ENCODE results near the gene XKR7.
A peak's percentile ranks its signal among the peaks of the same experiment; 100 is the strongest.

Gene XKR7

GRCh38 chr20:31945319-31945718, 22.6 kb upstream of the XKR7 start:
- DNase-seq, result no peak

GRCh38 chr20:31945785-31946184, 22.2 kb upstream of the XKR7 start:
- DNase-seq, result no peak

- DNase-seq, result no peak
These were observed 19.9 kb upstream of the XKR7 start for GRCh38 chr20:31948008-31948407.

GRCh38 chr20:31949877-31950646, 17.9 kb upstream of the XKR7 start:
- DNase-seq, result no peak

GRCh38 chr20:31951203-31951529, 16.8 kb upstream of the XKR7 start:
- no peak for DNase-seq

GRCh38 chr20:31951530-31952453, 16.2 kb upstream of the XKR7 start, which contains the start of gene PDRG1:
TSS of gene PDRG1 (minus strand) at chr20:31952046. CDS start at chr20:31951961, 85 bp downstream.
- DNase-seq, result peak; percentile 98

- DNase-seq, result no peak
These were observed 14.3 kb upstream of the XKR7 start for GRCh38 chr20:31953556-31954148.

- no peak for DNase-seq
These were observed 13.5 kb upstream of the XKR7 start for GRCh38 chr20:31954500-31954899.

- DNase-seq, result no peak
These were observed 11.1 kb upstream of the XKR7 start for GRCh38 chr20:31956556-31957526.

GRCh38 chr20:31962761-31963160, 5.2 kb upstream of the XKR7 start:
- DNase-seq, result no peak

GRCh38 chr20:31963889-31964288, 4.1 kb upstream of the XKR7 start:
- no peak for DNase-seq

- no peak for DNase-seq
These were observed 828 bp upstream of the XKR7 start for GRCh38 chr20:31966991-31967655.

GRCh38 chr20:31968291-31969126, 558 bp downstream of the XKR7 start:
- peak; percentile 85 for DNase-seq

- no peak for DNase-seq
These were observed 2.0 kb downstream of the XKR7 start for GRCh38 chr20:31969991-31970390.

GRCh38 chr20:31972471-31973021, 4.6 kb downstream of the XKR7 start:
- DNase-seq, result no peak

GRCh38 chr20:31974296-31974695, 6.3 kb downstream of the XKR7 start:
- no peak for DNase-seq

GRCh38 chr20:31974951-31975487, 7.1 kb downstream of the XKR7 start:
- DNase-seq, result no peak

- DNase-seq, result no peak
These were observed 7.9 kb downstream of the XKR7 start for GRCh38 chr20:31975874-31976273.

- no peak for DNase-seq
These were observed 9.1 kb downstream of the XKR7 start for GRCh38 chr20:31977080-31977479.

GRCh38 chr20:31979713-31980426, 11.9 kb downstream of the XKR7 start:
- DNase-seq, result no peak

All from activated CD4-positive, alpha-beta T cell treated with anti-CD3 and anti-CD28 coated beads for 48 hours (primary cell).